OCI-LY7 (cell line): ENCODE measurements around the gene FAM168B.

Experiments used
- EZH2phosphoT487 ChIP-seq: fragments of 200-600 bp; sonication (generic); IDR thresholded peaks from 2 replicates; pipeline ENCODE4 v1.6.1; 2018; ENCODE audit warnings: low read depth, borderline replicate concordance, mild to moderate bottlenecking, mixed run types, antibody characterized with exemption, low read length, moderate library complexity, mixed read lengths
- TF ChIP-seq, protein P1 (sequence below): fragments of 200-600 bp; sonication (generic); conservative IDR thresholded peaks from 2 replicates; pipeline ENCODE4 v1.5.1; 2014; ENCODE audit warnings: mild to moderate bottlenecking, antibody characterized with exemption, low read length, moderate library complexity, mixed read lengths

- TF ChIP-seq, protein P1, sequence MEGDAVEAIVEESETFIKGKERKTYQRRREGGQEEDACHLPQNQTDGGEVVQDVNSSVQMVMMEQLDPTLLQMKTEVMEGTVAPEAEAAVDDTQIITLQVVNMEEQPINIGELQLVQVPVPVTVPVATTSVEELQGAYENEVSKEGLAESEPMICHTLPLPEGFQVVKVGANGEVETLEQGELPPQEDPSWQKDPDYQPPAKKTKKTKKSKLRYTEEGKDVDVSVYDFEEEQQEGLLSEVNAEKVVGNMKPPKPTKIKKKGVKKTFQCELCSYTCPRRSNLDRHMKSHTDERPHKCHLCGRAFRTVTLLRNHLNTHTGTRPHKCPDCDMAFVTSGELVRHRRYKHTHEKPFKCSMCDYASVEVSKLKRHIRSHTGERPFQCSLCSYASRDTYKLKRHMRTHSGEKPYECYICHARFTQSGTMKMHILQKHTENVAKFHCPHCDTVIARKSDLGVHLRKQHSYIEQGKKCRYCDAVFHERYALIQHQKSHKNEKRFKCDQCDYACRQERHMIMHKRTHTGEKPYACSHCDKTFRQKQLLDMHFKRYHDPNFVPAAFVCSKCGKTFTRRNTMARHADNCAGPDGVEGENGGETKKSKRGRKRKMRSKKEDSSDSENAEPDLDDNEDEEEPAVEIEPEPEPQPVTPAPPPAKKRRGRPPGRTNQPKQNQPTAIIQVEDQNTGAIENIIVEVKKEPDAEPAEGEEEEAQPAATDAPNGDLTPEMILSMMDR: no peak
- TF ChIP-seq EZH2phosphoT487: no peak
Measured at GRCh38 chr2:131056204-131056931, 36.9 kb downstream of the FAM168B start.
